HFF-Myc (cell line): Measurements from ENCODE around the gene EMC8.
"Not testable (repeated sequence)": the region's sequence is repeated elsewhere in the genome, so short reads cannot be mapped to it uniquely, and the experiment has no call there.

Experiments used
- DNase-seq: peaks from one replicate; pipeline ENCODE4 v3.0.0-alpha.2; 2011; ENCODE audit warnings: low read depth; ENCODE audit errors: extremely low read depth
- H3K4me3 ChIP-seq: replicated peaks from 2 replicates; pipeline ENCODE4 v1.5.1; 2011; ENCODE audit warnings: low read depth, mild to moderate bottlenecking, control low read depth, low read length
- CTCF ChIP-seq: IDR thresholded peaks from 2 replicates; pipeline ENCODE4 v1.5.1; 2012; ENCODE audit warnings: mild to moderate bottlenecking, low read depth, low read length, control low read depth; ENCODE audit errors: missing control alignments

Gene EMC8

GRCh38 chr16:85821390-85822135 lies 22.2 kb upstream of the EMC8 start:
- DNase-seq: no peak
- peak; percentile 96 for TF ChIP-seq CTCF
- H3K4me3 ChIP-seq: no peak overlapping the region

GRCh38 chr16:85820604-85821372 lies 21.4 kb upstream of the EMC8 start:
- DNase-seq: no peak
- no peak for TF ChIP-seq CTCF
- H3K4me3 ChIP-seq: no peak overlapping the region

GRCh38 chr16:85819771-85820170 lies 20.4 kb upstream of the EMC8 start:
- no peak for DNase-seq
- no peak for TF ChIP-seq CTCF

GRCh38 chr16:85819245-85819644 lies 19.9 kb upstream of the EMC8 start:
- peak; percentile 69 for DNase-seq
- peak; percentile 80 for TF ChIP-seq CTCF

More at GRCh38 chr16:85819771-85820170, 20.4 kb upstream of the EMC8 start:
- no peak overlapping the region for H3K4me3 ChIP-seq

GRCh38 chr16:85817195-85817594 lies 17.9 kb upstream of the EMC8 start:
- DNase-seq, H3K4me3 ChIP-seq: not testable (repeated sequence)

More at GRCh38 chr16:85819245-85819644, 19.9 kb upstream of the EMC8 start:
- H3K4me3 ChIP-seq: no peak overlapping the region

- no peak for DNase-seq
- H3K4me3 ChIP-seq: no peak overlapping the region
- no peak for TF ChIP-seq CTCF
These were observed 16.8 kb upstream of the EMC8 start for GRCh38 chr16:85816159-85816558.

- no peak for TF ChIP-seq CTCF
- H3K4me3 ChIP-seq: no peak overlapping the region
- no peak for DNase-seq
These were observed 13.7 kb upstream of the EMC8 start for GRCh38 chr16:85812811-85813700.
